ENCODE measurements around the gene TNFRSF13B. TPM values are rescaled to one million over a fixed set of nuclear protein-coding genes. Genes with fewer than 3 reads are reported as not detected.

Gene TNFRSF13B
- polyA plus RNA-seq, 1 of the 3 experiments (the other 2 are of a cell fraction) = not detected

DNA sequence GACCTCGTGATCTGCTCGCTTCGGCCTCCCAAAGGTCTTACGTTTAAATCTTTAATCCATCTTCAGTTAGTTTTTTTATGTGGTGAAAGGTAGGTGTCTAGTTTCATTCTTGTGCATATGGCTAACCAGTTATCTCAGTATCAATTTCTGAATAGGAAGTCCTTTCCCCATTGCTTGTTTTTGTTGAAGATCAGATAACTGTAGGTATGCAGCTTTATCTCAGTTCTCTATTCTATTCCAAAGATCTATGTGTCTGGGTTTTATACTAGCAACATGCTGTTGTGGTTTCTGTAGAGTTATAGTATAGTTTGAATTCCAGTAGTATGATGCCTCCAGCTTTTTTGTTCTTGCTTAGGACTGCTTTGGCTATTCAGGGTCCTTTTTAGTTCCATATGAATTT, 65.2 kb downstream of the TNFRSF13B start:
- no peak overlapping the region for H3K27ac ChIP-seq (ENCODE audit: low read depth in 2 of 2, low read length in 1 of 2)
- TF ChIP-seq EP300 (IDR thresholded peaks at IDR 0.05; ENCODE audit: borderline replicate concordance in 1 of 2, low read depth in 1 of 2, low read length in 1 of 2) (0 out of 4 replicates have a peak, but pooled peaks of 1 of the 2 experiments have one; percentile 16), TAF1 (IDR thresholded peaks at IDR 0.05; ENCODE audit: borderline replicate concordance, low read depth, low read length) (no peak), GABPA (IDR thresholded peaks at IDR 0.05; ENCODE audit: low read depth) (no peak), FOXJ3 (CRISPR knock-in tag; IDR thresholded peaks at IDR 0.05) (no peak), CHD2 (IDR thresholded peaks at IDR 0.05; ENCODE audit: low read length, partially characterized antibody) (no peak), FOSL2 (IDR thresholded peaks at IDR 0.05; ENCODE audit: borderline replicate concordance, low read depth) (no peak), RCOR1 (IDR thresholded peaks at IDR 0.05; ENCODE audit: low read length) (no peak), NRF1 (IDR thresholded peaks at IDR 0.05; ENCODE audit: low read depth, low read length) (no peak), SIN3A (IDR thresholded peaks at IDR 0.05; ENCODE audit: borderline replicate concordance, low read depth, low read length) (no peak), ELF1 (IDR thresholded peaks at IDR 0.05) (no peak), MAX (IDR thresholded peaks at IDR 0.05; ENCODE audit: low read depth) (no peak), TCF12 (IDR thresholded peaks at IDR 0.05) (peak; percentile 73), JUND (IDR thresholded peaks at IDR 0.05) (peak; percentile 41), TEAD4 (IDR thresholded peaks at IDR 0.05; ENCODE audit: borderline replicate concordance, insufficient read depth) (no peak), FOXM1 (IDR thresholded peaks at IDR 0.05; ENCODE audit: low read depth) (no peak), PBX3 (IDR thresholded peaks at IDR 0.05) (peak; percentile 52; the same call in 1 of the 2 replicates)
- TF ChIP-seq, protein P1, sequence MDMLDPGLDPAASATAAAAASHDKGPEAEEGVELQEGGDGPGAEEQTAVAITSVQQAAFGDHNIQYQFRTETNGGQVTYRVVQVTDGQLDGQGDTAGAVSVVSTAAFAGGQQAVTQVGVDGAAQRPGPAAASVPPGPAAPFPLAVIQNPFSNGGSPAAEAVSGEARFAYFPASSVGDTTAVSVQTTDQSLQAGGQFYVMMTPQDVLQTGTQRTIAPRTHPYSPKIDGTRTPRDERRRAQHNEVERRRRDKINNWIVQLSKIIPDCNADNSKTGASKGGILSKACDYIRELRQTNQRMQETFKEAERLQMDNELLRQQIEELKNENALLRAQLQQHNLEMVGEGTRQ (IDR thresholded peaks at IDR 0.05; ENCODE audit: borderline replicate concordance, low read depth, low read length) = no peak
- TF ChIP-seq, protein P2, sequence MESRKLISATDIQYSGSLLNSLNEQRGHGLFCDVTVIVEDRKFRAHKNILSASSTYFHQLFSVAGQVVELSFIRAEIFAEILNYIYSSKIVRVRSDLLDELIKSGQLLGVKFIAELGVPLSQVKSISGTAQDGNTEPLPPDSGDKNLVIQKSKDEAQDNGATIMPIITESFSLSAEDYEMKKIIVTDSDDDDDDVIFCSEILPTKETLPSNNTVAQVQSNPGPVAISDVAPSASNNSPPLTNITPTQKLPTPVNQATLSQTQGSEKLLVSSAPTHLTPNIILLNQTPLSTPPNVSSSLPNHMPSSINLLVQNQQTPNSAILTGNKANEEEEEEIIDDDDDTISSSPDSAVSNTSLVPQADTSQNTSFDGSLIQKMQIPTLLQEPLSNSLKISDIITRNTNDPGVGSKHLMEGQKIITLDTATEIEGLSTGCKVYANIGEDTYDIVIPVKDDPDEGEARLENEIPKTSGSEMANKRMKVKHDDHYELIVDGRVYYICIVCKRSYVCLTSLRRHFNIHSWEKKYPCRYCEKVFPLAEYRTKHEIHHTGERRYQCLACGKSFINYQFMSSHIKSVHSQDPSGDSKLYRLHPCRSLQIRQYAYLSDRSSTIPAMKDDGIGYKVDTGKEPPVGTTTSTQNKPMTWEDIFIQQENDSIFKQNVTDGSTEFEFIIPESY (IDR thresholded peaks at IDR 0.05; ENCODE audit: borderline replicate concordance, low read depth) = no peak
- TF ChIP-seq, protein P3, sequence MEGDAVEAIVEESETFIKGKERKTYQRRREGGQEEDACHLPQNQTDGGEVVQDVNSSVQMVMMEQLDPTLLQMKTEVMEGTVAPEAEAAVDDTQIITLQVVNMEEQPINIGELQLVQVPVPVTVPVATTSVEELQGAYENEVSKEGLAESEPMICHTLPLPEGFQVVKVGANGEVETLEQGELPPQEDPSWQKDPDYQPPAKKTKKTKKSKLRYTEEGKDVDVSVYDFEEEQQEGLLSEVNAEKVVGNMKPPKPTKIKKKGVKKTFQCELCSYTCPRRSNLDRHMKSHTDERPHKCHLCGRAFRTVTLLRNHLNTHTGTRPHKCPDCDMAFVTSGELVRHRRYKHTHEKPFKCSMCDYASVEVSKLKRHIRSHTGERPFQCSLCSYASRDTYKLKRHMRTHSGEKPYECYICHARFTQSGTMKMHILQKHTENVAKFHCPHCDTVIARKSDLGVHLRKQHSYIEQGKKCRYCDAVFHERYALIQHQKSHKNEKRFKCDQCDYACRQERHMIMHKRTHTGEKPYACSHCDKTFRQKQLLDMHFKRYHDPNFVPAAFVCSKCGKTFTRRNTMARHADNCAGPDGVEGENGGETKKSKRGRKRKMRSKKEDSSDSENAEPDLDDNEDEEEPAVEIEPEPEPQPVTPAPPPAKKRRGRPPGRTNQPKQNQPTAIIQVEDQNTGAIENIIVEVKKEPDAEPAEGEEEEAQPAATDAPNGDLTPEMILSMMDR (IDR thresholded peaks at IDR 0.05) = no peak
- TF ChIP-seq, protein P4, sequence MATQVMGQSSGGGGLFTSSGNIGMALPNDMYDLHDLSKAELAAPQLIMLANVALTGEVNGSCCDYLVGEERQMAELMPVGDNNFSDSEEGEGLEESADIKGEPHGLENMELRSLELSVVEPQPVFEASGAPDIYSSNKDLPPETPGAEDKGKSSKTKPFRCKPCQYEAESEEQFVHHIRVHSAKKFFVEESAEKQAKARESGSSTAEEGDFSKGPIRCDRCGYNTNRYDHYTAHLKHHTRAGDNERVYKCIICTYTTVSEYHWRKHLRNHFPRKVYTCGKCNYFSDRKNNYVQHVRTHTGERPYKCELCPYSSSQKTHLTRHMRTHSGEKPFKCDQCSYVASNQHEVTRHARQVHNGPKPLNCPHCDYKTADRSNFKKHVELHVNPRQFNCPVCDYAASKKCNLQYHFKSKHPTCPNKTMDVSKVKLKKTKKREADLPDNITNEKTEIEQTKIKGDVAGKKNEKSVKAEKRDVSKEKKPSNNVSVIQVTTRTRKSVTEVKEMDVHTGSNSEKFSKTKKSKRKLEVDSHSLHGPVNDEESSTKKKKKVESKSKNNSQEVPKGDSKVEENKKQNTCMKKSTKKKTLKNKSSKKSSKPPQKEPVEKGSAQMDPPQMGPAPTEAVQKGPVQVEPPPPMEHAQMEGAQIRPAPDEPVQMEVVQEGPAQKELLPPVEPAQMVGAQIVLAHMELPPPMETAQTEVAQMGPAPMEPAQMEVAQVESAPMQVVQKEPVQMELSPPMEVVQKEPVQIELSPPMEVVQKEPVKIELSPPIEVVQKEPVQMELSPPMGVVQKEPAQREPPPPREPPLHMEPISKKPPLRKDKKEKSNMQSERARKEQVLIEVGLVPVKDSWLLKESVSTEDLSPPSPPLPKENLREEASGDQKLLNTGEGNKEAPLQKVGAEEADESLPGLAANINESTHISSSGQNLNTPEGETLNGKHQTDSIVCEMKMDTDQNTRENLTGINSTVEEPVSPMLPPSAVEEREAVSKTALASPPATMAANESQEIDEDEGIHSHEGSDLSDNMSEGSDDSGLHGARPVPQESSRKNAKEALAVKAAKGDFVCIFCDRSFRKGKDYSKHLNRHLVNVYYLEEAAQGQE (IDR thresholded peaks at IDR 0.05; ENCODE audit: low read depth, low read length) = no peak
- TF ChIP-seq, protein P5, sequence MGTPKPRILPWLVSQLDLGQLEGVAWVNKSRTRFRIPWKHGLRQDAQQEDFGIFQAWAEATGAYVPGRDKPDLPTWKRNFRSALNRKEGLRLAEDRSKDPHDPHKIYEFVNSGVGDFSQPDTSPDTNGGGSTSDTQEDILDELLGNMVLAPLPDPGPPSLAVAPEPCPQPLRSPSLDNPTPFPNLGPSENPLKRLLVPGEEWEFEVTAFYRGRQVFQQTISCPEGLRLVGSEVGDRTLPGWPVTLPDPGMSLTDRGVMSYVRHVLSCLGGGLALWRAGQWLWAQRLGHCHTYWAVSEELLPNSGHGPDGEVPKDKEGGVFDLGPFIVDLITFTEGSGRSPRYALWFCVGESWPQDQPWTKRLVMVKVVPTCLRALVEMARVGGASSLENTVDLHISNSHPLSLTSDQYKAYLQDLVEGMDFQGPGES (IDR thresholded peaks at IDR 0.05; ENCODE audit: low read depth, low read length) = no peak
- TF ChIP-seq, protein P6, sequence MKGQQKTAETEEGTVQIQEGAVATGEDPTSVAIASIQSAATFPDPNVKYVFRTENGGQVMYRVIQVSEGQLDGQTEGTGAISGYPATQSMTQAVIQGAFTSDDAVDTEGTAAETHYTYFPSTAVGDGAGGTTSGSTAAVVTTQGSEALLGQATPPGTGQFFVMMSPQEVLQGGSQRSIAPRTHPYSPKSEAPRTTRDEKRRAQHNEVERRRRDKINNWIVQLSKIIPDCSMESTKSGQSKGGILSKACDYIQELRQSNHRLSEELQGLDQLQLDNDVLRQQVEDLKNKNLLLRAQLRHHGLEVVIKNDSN (IDR thresholded peaks at IDR 0.05; ENCODE audit: borderline replicate concordance, low read depth) = no peak

More for the DNA sequence above, 65.2 kb downstream of the TNFRSF13B start:
- peaks cover 16% of the 10 kb centered on the region for H3F3A ChIP-seq (replicated peaks; ENCODE audit: insufficient read depth)
- no peak overlapping the region for H2AFZ ChIP-seq (ENCODE audit: low read depth)
- WGBS (ENCODE audit: low lambda C conversion rate) = 37% methylated on average over 4 of the region's 4 CpGs
- H3K79me2 ChIP-seq (ENCODE audit: insufficient read depth) = no peaks in the 10 kb centered on the region
- no peaks in the 10 kb centered on the region for H4K20me1 ChIP-seq (ENCODE audit: insufficient read depth)
- no peaks in the 10 kb centered on the region for H3K4me1 ChIP-seq (ENCODE audit: control insufficient read depth in 1 of 2, insufficient read depth in 2 of 2, low read depth in 1 of 2, low read length in 1 of 2)
- H3K9ac ChIP-seq = no peak overlapping the region
- DNase-seq = no peak
- no peaks in the 10 kb centered on the region for H3K36me3 ChIP-seq (replicated peaks in 1 of 2; ENCODE audit: control insufficient read depth in 1 of 2, insufficient read depth in 2 of 2, low read length in 1 of 2)
- ChIA-PET POLR2A (no interaction called here), CTCF (no interaction called here)
- H3K9me3 ChIP-seq = no peaks in the 10 kb centered on the region
- no peaks in the 10 kb centered on the region for H3K9me2 ChIP-seq
- no peak overlapping the region for H3K4me3 ChIP-seq (ENCODE audit: low read depth in 2 of 2, low read length in 1 of 2)
- H3K4me2 ChIP-seq = peak overlapping the region; percentile 18; the same call in 1 of the 2 replicates
- peaks cover 35% of the 10 kb centered on the region for H3K27me3 ChIP-seq (ENCODE audit: insufficient read depth)
